Testis (tissue), 2 donors: ENCODE measurements around the gene RNASEH2A.

ENCODE experiments used
- POLR2A ChIP-seq: fragments of 450-650 bp; IDR thresholded peaks from one replicate; pipeline ENCODE4 v1.6.1; 2017; ENCODE audit warnings: antibody characterized with exemption, mild to moderate bottlenecking, moderate library complexity
- TF ChIP-seq, protein P1 (sequence below), 3 experiments: fragments of 450-650 bp in 2 of 3; fragments of 200-600 bp in 1 of 3; sonication (generic) in 1 of 3; IDR thresholded peaks; one replicate each; pipeline ENCODE4 v1.5.1; 2016 to 2019; ENCODE audit warnings: antibody characterized with exemption in 3 of 3, mild to moderate bottlenecking in 2 of 3, moderate library complexity in 1 of 3

DNA sequence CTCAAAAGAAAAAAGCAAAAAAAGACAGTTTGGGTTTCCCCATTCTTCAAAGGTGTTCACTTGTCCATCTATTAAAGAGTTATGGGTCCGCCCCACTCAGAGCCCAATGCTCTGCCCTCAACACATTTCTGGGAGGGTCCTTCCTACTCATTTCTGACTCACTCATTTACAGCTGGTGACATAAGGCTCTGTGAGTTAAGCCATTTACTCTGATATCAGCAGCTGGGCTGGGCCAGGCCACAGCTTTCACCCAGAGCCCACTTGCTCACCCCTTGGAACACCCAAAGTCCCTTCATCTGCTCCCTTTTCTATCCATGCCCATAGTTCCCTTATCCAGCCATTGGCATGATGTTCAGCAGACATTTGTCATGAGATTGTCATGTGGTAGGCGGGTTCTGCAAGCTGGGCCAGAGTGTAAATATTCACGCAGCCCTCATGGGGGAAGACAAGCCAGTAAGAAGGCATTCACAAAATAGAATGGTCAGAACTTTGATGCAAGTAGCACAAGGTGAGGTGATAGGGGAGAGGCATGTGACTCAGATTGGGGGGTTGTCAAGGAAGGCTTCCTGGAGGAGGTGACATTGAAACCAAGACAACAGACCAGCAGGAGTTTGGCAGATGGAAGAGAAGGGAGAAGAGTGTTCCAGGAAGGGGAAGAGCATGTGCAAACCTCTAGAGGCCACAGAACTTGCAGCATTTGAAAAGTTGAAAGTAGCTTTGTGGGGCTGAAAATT, 37.8 kb downstream of the RNASEH2A start:
- TF ChIP-seq, protein P1, sequence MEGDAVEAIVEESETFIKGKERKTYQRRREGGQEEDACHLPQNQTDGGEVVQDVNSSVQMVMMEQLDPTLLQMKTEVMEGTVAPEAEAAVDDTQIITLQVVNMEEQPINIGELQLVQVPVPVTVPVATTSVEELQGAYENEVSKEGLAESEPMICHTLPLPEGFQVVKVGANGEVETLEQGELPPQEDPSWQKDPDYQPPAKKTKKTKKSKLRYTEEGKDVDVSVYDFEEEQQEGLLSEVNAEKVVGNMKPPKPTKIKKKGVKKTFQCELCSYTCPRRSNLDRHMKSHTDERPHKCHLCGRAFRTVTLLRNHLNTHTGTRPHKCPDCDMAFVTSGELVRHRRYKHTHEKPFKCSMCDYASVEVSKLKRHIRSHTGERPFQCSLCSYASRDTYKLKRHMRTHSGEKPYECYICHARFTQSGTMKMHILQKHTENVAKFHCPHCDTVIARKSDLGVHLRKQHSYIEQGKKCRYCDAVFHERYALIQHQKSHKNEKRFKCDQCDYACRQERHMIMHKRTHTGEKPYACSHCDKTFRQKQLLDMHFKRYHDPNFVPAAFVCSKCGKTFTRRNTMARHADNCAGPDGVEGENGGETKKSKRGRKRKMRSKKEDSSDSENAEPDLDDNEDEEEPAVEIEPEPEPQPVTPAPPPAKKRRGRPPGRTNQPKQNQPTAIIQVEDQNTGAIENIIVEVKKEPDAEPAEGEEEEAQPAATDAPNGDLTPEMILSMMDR (IDR thresholded peaks at IDR 0.05), result no peak
- TF ChIP-seq POLR2A, result no peak
